CD4-positive, CD25-positive, alpha-beta regulatory T cell (primary cell): ENCODE data around the gene DHRS12. TPM values are rescaled to one million over a fixed set of nuclear protein-coding genes. Genes with fewer than 3 reads are reported as not detected.
A peak's percentile ranks its signal among the peaks of the same experiment; 100 is the strongest.

Source experiments
- ATAC-seq, 2 donors: fragments of 150-1000 bp; cut with Tn5 transposase; one replicate each; pipeline ENCODE4 v1.10.0; 2021; ENCODE audit warnings: low read depth in 2 of 2, moderate number of reproducible peaks in 2 of 2, moderate library complexity in 1 of 2
- DNase-seq, 3 donors: peaks; one replicate each; pipeline versions ENCODE4 v3.0.0 to v3.0.0-alpha.2; 2012 to 2022; ENCODE audit warnings: mixed read lengths in 1 of 3
- H3K27ac ChIP-seq: one replicate; pipeline ENCODE4 v1.7.0; 2013; ENCODE audit warnings: mild to moderate bottlenecking, low read length; ENCODE audit not compliant: insufficient read depth, poor library complexity, severe bottlenecking
- H3K27me3 ChIP-seq: one replicate; pipeline ENCODE4 v1.7.0; 2013; ENCODE audit warnings: low read length; ENCODE audit not compliant: control insufficient read depth, insufficient read depth
- H3K36me3 ChIP-seq: one replicate; pipeline ENCODE4 v1.7.0; 2013; ENCODE audit warnings: mild to moderate bottlenecking, low read length, moderate library complexity; ENCODE audit not compliant: control insufficient read depth, insufficient read depth
- H3K4me1 ChIP-seq: 2 replicates; pipeline ENCODE4 v1.7.0; 2013; ENCODE audit warnings: mild to moderate bottlenecking, low read length; ENCODE audit not compliant: insufficient read depth, control insufficient read depth, poor library complexity, severe bottlenecking
- H3K4me3 ChIP-seq: one replicate; pipeline ENCODE4 v1.7.0; 2013; ENCODE audit warnings: low read depth, mild to moderate bottlenecking, low read length, moderate library complexity
- H3K9me3 ChIP-seq, 2 experiments: 1 replicate in 1 of 2; 2 replicates in 1 of 2; pipeline ENCODE4 v1.7.0; 2013; ENCODE audit warnings: low read length in 2 of 2, mild to moderate bottlenecking in 1 of 2, moderate library complexity in 1 of 2; ENCODE audit not compliant: control insufficient read depth in 2 of 2
- H3K27ac Mint-ChIP-seq, 3 donors: one replicate each; pipeline ENCODE4 v1.8.0; 2020 to 2022; ENCODE audit warnings: mild to moderate bottlenecking in 3 of 3, mixed read lengths in 3 of 3, moderate library complexity in 2 of 3
- H3K27me3 Mint-ChIP-seq: one replicate; pipeline ENCODE4 v1.8.0; 2022; ENCODE audit warnings: mild to moderate bottlenecking, mixed read lengths
- H3K36me3 Mint-ChIP-seq: one replicate; pipeline ENCODE4 v1.8.0; 2020; ENCODE audit warnings: mixed read lengths
- H3K4me1 Mint-ChIP-seq, 4 donors: one replicate each; pipeline ENCODE4 v1.8.0; 2020 to 2022; ENCODE audit warnings: mixed read lengths in 4 of 4, mild to moderate bottlenecking in 1 of 4
- H3K4me3 Mint-ChIP-seq, 4 donors: one replicate each; pipeline ENCODE4 v1.8.0; 2020 to 2022; ENCODE audit warnings: mild to moderate bottlenecking in 4 of 4, mixed read lengths in 4 of 4, moderate library complexity in 3 of 4
- H3K9me3 Mint-ChIP-seq, 7 donors: one replicate each; pipeline ENCODE4 v1.8.0; 2020 to 2022; ENCODE audit warnings: mixed read lengths in 7 of 7, mild to moderate bottlenecking in 3 of 7, moderate library complexity in 2 of 7
- polyA plus RNA-seq, 4 donors: library from polyadenylated mRNA; unstranded; fragments of 300-500 nt; fragmentation: Illumina TruSeq; gene quantifications; one replicate each; pipeline ENCODE4 v1.2.3, GENCODE V29; 2021
- total RNA-seq: library from RNA; stranded (reverse); gene quantifications from one replicate; pipeline ENCODE4 v1.2.3, GENCODE V29; 2022

The DHRS12 gene
- total and polyA plus RNA-seq, 5 donors from 2014 or later = 25.9 to 42.9 (median 32.1) TPM

- peak overlapping the region; percentile 38 to 86 (median 85) for H3K27ac Mint-ChIP-seq
- no peaks in the 10 kb centered on the region for H3K9me3 Mint-ChIP-seq
- H3K27me3 ChIP-seq = no peaks in the 10 kb centered on the region
- no peaks in the 10 kb centered on the region for H3K9me3 ChIP-seq
- no peak overlapping the region for H3K4me3 ChIP-seq
- H3K36me3 ChIP-seq = peaks cover 20% of the 10 kb centered on the region
- H3K4me3 Mint-ChIP-seq = peak overlapping the region in 1 of 4 donors; percentile 18
- H3K4me1 Mint-ChIP-seq = peaks cover 12 to 33% (median 21%) of the 10 kb centered on the region in 4 donors
- peaks cover 16% of the 10 kb centered on the region for H3K4me1 ChIP-seq
- H3K36me3 Mint-ChIP-seq = peaks cover 13% of the 10 kb centered on the region
- DNase-seq = peak; percentile 33 to 83 (median 71)
- no peaks in the 10 kb centered on the region for H3K27me3 Mint-ChIP-seq
- peak; percentile 64 to 72 for ATAC-seq
- H3K27ac ChIP-seq = no peak overlapping the region
Observed at GRCh38 chr13:51797664-51798488, 6.1 kb downstream of the DHRS12 start.

GRCh38 chr13:51796546-51796945 lies 7.4 kb downstream of the DHRS12 start:
- no peak overlapping the region for H3K4me3 Mint-ChIP-seq
- H3K27ac ChIP-seq = no peak overlapping the region
- H3K27ac Mint-ChIP-seq = peak overlapping the region in 1 of 3 donors; percentile 71
- H3K27me3 Mint-ChIP-seq = no peaks in the 10 kb centered on the region
- H3K36me3 Mint-ChIP-seq = peaks cover 19% of the 10 kb centered on the region
- no peaks in the 10 kb centered on the region for H3K27me3 ChIP-seq
- peaks cover 6 to 19% (median 10%) of the 10 kb centered on the region in 4 donors for H3K4me1 Mint-ChIP-seq
- no peak overlapping the region for H3K4me3 ChIP-seq
- no peaks in the 10 kb centered on the region for H3K9me3 ChIP-seq
- peaks cover 3% of the 10 kb centered on the region for H3K4me1 ChIP-seq
- DNase-seq = no peak
- no peak for ATAC-seq
- H3K9me3 Mint-ChIP-seq = no peaks in the 10 kb centered on the region
- peaks cover 27% of the 10 kb centered on the region for H3K36me3 ChIP-seq

GRCh38 chr13:51795419-51795818 lies 8.5 kb downstream of the DHRS12 start:
- peak overlapping the region in 2 of 3 donors; percentile 71 for H3K27ac Mint-ChIP-seq
- H3K27ac ChIP-seq = no peak overlapping the region
- no peaks in the 10 kb centered on the region for H3K9me3 ChIP-seq
- H3K36me3 Mint-ChIP-seq = peaks cover 23% of the 10 kb centered on the region
- DNase-seq (no peak), ATAC-seq (no peak)
- H3K4me1 Mint-ChIP-seq = peaks cover 4 to 17% (median 9%) of the 10 kb centered on the region in 4 donors
- no peaks in the 10 kb centered on the region for H3K27me3 Mint-ChIP-seq
- H3K36me3 ChIP-seq = peaks cover 28% of the 10 kb centered on the region
- H3K9me3 Mint-ChIP-seq = no peaks in the 10 kb centered on the region
- H3K4me1 ChIP-seq = no peaks in the 10 kb centered on the region
- H3K4me3 ChIP-seq = no peak overlapping the region
- no peaks in the 10 kb centered on the region for H3K27me3 ChIP-seq
- H3K4me3 Mint-ChIP-seq = no peak overlapping the region

- H3K9me3 ChIP-seq = no peaks in the 10 kb centered on the region
- peaks cover 4 to 14% (median 9%) of the 10 kb centered on the region in 4 donors for H3K4me1 Mint-ChIP-seq
- peaks cover 25% of the 10 kb centered on the region for H3K36me3 Mint-ChIP-seq
- no peak overlapping the region for H3K4me3 ChIP-seq
- H3K36me3 ChIP-seq = peaks cover 29% of the 10 kb centered on the region
- H3K4me1 ChIP-seq = no peaks in the 10 kb centered on the region
- H3K27ac Mint-ChIP-seq = peak overlapping the region in 2 of 3 donors; percentile 71 to 73
- no peaks in the 10 kb centered on the region for H3K27me3 Mint-ChIP-seq
- DNase-seq = no peak
- no peaks in the 10 kb centered on the region for H3K27me3 ChIP-seq
- no peak overlapping the region for H3K4me3 Mint-ChIP-seq
- no peak overlapping the region for H3K27ac ChIP-seq
- no peak for ATAC-seq
- no peaks in the 10 kb centered on the region for H3K9me3 Mint-ChIP-seq
Observed at GRCh38 chr13:51794964-51795363, 9.0 kb downstream of the DHRS12 start.

- H3K27ac Mint-ChIP-seq = peak overlapping the region in 2 of 3 donors; percentile 46 to 71
- no peaks in the 10 kb centered on the region for H3K27me3 ChIP-seq
- peak in 1 of 3 donors; percentile 45 for DNase-seq
- H3K4me1 Mint-ChIP-seq = peaks cover 6 to 14% (median 10%) of the 10 kb centered on the region in 4 donors
- H3K4me1 ChIP-seq = no peaks in the 10 kb centered on the region
- no peaks in the 10 kb centered on the region for H3K9me3 Mint-ChIP-seq
- H3K36me3 Mint-ChIP-seq = peaks cover 37% of the 10 kb centered on the region
- no peaks in the 10 kb centered on the region for H3K27me3 Mint-ChIP-seq
- no peak overlapping the region for H3K27ac ChIP-seq
- H3K4me3 ChIP-seq = no peak overlapping the region
- H3K36me3 ChIP-seq = peaks cover 36% of the 10 kb centered on the region
- ATAC-seq = peak in 1 of 2 donors; percentile 41
- no peak overlapping the region for H3K4me3 Mint-ChIP-seq
- H3K9me3 ChIP-seq = no peaks in the 10 kb centered on the region
Observed at GRCh38 chr13:51793570-51794271, 10.2 kb downstream of the DHRS12 start.

DNA sequence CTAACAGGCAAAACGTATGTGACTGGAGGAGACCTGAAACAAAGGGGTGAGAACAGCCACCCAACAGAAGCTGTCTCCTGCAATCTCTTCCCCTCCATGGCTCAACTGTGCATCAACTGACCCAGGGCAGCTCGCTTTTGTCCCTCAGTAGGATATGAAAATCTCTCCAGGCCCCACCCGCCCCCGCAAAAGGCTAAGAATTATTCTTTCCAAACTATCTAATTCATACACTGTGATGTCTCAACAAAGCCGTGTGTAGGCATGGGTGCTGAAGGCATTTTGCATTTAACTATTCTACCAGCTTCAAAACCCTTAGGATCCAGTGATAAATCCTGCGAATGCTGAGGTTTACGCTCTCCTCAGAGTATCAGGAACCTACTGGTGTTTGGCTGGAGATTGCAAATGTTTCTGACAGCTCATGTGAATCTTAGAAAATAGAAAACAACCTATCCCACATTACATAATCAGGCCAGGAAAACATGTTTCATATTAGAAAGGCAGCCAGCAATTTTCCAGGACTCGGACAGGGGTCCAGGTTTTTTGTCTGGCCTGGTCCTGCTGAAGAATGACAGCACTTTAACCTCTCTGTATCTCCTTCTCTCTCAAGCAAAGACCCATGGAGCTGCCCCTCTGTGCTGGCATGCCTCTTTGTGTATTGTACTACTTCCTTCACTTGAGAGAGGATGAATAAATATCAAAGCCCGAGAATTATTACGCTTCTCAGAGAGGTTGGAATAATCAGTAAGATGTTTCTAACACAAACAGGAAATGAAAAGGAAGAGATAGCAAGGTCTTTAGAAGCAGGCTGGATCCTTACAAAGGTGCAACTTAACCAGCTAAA lies 17.3 kb downstream of the DHRS12 start:
- Histone ChIP-seq H3K4me3 (no peak overlapping the region), H3K4me1 (no peaks in the 10 kb centered on the region), H3K36me3 (peaks cover 14% of the 10 kb centered on the region), H3K9me3 (no peaks in the 10 kb centered on the region), H3K27me3 (no peaks in the 10 kb centered on the region), H3K27ac (no peak overlapping the region)
- Mint-ChIP-seq H3K27ac (peak overlapping the region in 2 of 3 donors; percentile 3 to 43), H3K4me1 (peaks cover 0 to 6% (median 0%) of the 10 kb centered on the region in 4 donors), H3K9me3 (no peaks in the 10 kb centered on the region), H3K36me3 (peaks cover 35% of the 10 kb centered on the region), H3K27me3 (no peaks in the 10 kb centered on the region), H3K4me3 (no peak overlapping the region)
- DNase-seq (no peak), ATAC-seq (no peak)

DNA sequence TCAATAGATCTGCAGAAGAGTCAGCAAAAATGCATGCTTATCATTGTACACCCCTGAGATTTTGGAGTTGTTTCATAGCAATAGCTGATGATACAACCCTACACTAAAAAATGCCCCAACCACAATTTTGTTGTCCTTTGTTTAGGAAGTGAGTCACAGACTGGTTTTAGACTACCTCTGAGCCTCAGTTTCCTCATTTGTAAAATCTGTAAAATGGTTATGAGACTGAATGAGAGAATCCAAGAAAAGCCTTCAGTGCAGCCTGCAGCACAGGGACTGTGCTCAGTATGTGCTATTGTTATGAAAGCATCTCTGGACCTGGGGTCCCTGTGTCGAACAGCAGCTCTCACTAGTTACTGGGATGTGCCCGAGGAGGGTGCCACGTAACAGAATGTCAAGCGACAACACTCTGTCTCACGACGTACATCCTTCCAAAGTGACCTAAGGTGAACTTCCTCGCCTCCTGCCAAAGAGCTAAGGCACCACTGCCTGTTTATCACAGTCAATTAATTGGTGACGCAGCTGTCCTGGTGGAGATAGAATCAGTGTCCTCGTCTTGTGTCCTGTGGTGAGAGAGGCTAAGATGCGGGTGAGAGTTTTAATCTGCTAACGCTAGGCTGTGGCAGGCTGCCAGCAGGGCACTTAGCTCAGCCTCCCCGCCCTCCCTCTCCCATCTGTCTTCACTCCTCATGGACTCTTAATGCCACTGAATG lies 18.1 kb downstream of the DHRS12 start:
- no peaks in the 10 kb centered on the region for H3K27me3 ChIP-seq
- H3K4me1 ChIP-seq = no peaks in the 10 kb centered on the region
- H3K4me3 ChIP-seq = no peak overlapping the region
- H3K27ac Mint-ChIP-seq = peak overlapping the region in 1 of 3 donors; percentile 43
- no peak for ATAC-seq
- peaks cover 0 to 6% (median 0%) of the 10 kb centered on the region in 4 donors for H3K4me1 Mint-ChIP-seq
- H3K9me3 Mint-ChIP-seq = no peaks in the 10 kb centered on the region
- H3K36me3 Mint-ChIP-seq = peaks cover 37% of the 10 kb centered on the region
- H3K4me3 Mint-ChIP-seq = no peak overlapping the region
- H3K36me3 ChIP-seq = peaks cover 13% of the 10 kb centered on the region
- DNase-seq = no peak
- H3K9me3 ChIP-seq = no peaks in the 10 kb centered on the region
- no peaks in the 10 kb centered on the region for H3K27me3 Mint-ChIP-seq
- no peak overlapping the region for H3K27ac ChIP-seq
